Kidney (tissue), 14 donors: ENCODE results near the gene CR2. TPM values are rescaled to one million over a fixed set of nuclear protein-coding genes. Genes with fewer than 3 reads are reported as not detected.

Source experiments
- DNase-seq, 5 donors: peaks; one replicate each; pipeline ENCODE4 v3.0.0-alpha.2; 2013 to 2020
- FAIRE-seq: peaks from 2 replicates; lab custom pipeline; 2012; peaks lifted over from hg19 to GRCh38; lab: Jason Lieb, UNC
- H3K27ac ChIP-seq, 2 donors: one replicate each; pipeline ENCODE4 v1.7.0; 2013; ENCODE audit warnings: low read depth in 2 of 2, low read length in 2 of 2, inconsistent platforms in 1 of 2
- H3K27me3 ChIP-seq: one replicate; pipeline ENCODE4 v1.7.1; 2013; ENCODE audit warnings: low read length, inconsistent platforms; ENCODE audit not compliant: control insufficient read depth, insufficient read depth
- H3K36me3 ChIP-seq, 3 donors: one replicate each; pipeline versions ENCODE4 v1.7.0 to v1.7.1; 2013; ENCODE audit warnings: low read length in 3 of 3, control low read depth in 1 of 3, inconsistent platforms in 1 of 3; ENCODE audit not compliant: insufficient read depth in 3 of 3, control insufficient read depth in 2 of 3
- H3K4me1 ChIP-seq, 3 donors: one replicate each; pipeline versions ENCODE4 v1.7.0 to v1.7.1; 2013; ENCODE audit warnings: low read length in 3 of 3, inconsistent platforms in 1 of 3, low read depth in 1 of 3; ENCODE audit not compliant: control insufficient read depth in 2 of 3, insufficient read depth in 2 of 3
- H3K4me3 ChIP-seq, 3 donors: one replicate each; pipeline versions ENCODE4 v1.7.0 to v1.8.1; 2013; ENCODE audit warnings: low read length in 3 of 3, control low read depth in 1 of 3, inconsistent platforms in 1 of 3
- H3K9ac ChIP-seq, 3 donors: one replicate each; pipeline versions ENCODE4 v1.7.0 to v1.7.1; 2013; ENCODE audit warnings: low read length in 3 of 3, control low read depth in 1 of 3, inconsistent platforms in 1 of 3
- H3K9me3 ChIP-seq, 3 donors: one replicate each; pipeline versions ENCODE4 v1.7.0 to v1.7.1; 2013; ENCODE audit warnings: low read length in 3 of 3, control low read depth in 1 of 3, inconsistent platforms in 1 of 3; ENCODE audit not compliant: control insufficient read depth in 2 of 3, insufficient read depth in 1 of 3
- intact Hi-C: fragments of 100-400 bp; cut with DNase I; formaldehyde crosslinking; loops from one replicate; pipeline ENCODE4 v1.11.1; 2022
- polyA plus RNA-seq: library from polyadenylated mRNA; stranded (reverse); fragments of 350-450 nt; fragmentation: Illumina TruSeq; extraction: RNeasy Lipid Tissue Mini Kit (QIAGEN cat#74804); gene quantifications from one replicate; pipeline ENCODE4 v1.2.3, GENCODE V29; 2014; ENCODE audit warnings: low read depth, low replicate concordance; ENCODE audit not compliant: insufficient read depth
- total RNA-seq: library from RNA; stranded (reverse); fragmentation: NEBNext Ultra II Directional; extraction: Animal tissue kit (Norgen Biotek cat#: 25700); gene quantifications from one replicate; pipeline ENCODE4 v1.2.1, GENCODE V29; 2021
- TF ChIP-seq, protein P1 (sequence below): IDR thresholded peaks from 3 replicates; pipeline ENCODE4 v1.5.1; 2012; ENCODE audit warnings: mild to moderate bottlenecking, moderate library complexity, borderline replicate concordance; ENCODE audit not compliant: insufficient read depth; ENCODE audit errors: extremely low read depth
- donor health status: control.
- donor health status: control.
- donor health status: control.
- donor health status: control.
- donor health status: control.
- donor health status: DM: yes; HTN: yes; CAD: no.
- donor health status: Normal renal cell carcinoma (clear cell type).

Gene CR2
- total and polyA plus RNA-seq, 2 donors from 2014 or later, result 0.28 to 0.98 TPM

DNA sequence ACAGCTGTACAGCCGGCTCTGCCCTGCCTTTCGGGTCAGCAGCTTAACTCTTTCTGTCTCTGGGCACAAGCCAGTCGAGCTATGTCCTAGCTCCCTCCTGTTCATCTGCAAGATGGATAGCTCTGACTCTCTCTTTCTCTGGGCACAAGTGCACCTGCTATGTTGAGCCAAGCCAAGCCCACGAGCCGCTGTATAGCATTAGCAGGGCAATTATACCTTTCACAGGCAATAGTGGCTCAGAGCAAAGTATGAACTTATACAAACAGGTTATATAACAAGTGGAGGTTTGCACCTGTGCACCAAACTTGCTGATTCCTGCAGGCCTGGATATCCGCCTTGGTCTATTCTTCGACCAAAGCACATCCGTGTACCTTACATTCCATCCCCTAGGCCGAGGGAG lies 33.0 kb upstream of the CR2 start:
- no peak overlapping the region for H3K9ac ChIP-seq
- H3K36me3 ChIP-seq, result no peaks in the 10 kb centered on the region
- no peaks in the 10 kb centered on the region for H3K27me3 ChIP-seq
- TF ChIP-seq, protein P1, sequence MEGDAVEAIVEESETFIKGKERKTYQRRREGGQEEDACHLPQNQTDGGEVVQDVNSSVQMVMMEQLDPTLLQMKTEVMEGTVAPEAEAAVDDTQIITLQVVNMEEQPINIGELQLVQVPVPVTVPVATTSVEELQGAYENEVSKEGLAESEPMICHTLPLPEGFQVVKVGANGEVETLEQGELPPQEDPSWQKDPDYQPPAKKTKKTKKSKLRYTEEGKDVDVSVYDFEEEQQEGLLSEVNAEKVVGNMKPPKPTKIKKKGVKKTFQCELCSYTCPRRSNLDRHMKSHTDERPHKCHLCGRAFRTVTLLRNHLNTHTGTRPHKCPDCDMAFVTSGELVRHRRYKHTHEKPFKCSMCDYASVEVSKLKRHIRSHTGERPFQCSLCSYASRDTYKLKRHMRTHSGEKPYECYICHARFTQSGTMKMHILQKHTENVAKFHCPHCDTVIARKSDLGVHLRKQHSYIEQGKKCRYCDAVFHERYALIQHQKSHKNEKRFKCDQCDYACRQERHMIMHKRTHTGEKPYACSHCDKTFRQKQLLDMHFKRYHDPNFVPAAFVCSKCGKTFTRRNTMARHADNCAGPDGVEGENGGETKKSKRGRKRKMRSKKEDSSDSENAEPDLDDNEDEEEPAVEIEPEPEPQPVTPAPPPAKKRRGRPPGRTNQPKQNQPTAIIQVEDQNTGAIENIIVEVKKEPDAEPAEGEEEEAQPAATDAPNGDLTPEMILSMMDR, result no peak
- H3K9me3 ChIP-seq, result no peaks in the 10 kb centered on the region
- FAIRE-seq (no peak), DNase-seq (no peak)
- H3K27ac ChIP-seq, result no peak overlapping the region
- no peaks in the 10 kb centered on the region for H3K4me1 ChIP-seq
- H3K4me3 ChIP-seq, result no peak overlapping the region
- intact Hi-C loops, result no loop called here

DNA sequence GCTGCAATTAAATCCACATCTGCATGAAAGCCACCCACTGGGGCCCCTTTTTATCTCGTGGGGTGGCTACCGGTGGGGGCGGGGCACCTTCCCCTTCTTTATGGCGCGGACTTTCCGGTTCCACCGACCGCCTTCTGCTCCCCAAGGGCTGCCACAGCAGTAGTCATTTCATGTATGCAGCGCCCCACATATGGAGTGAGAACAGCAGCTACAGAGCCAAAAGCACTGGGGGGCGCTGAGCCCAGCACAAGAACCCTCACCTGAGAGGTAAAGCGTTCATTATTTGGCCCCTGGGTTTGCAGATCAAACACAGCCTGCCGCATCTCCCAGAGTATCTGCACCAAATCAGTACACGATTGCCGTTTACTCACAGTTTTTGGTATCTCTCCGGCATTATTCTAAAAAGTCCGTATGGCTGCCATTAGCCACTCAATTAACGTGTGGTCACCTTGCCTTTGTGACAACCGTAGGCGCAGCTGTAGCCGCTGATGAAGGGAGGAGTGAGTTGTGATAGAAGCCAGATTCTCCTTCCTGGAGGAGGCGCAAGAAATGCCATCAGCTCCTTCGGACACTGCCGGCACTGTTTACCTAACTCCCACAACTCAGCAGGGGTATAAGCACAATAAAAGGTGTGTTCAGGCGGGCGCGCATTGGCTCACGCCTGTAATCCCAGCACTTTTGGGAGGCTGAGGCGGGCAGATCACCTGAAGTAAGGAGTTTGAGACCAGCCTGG lies 30.4 kb upstream of the CR2 start:
- Histone ChIP-seq H3K4me1 (no peaks in the 10 kb centered on the region), H3K27ac (no peak overlapping the region), H3K9me3 (no peaks in the 10 kb centered on the region), H3K36me3 (no peaks in the 10 kb centered on the region), H3K9ac (no peak overlapping the region), H3K27me3 (no peaks in the 10 kb centered on the region), H3K4me3 (no peak overlapping the region)
- FAIRE-seq (no peak), DNase-seq (peak in 2 of 5 donors; percentile 1 to 13)
- TF ChIP-seq, protein P1, result no peak
- intact Hi-C loops, result no loop called here

DNA sequence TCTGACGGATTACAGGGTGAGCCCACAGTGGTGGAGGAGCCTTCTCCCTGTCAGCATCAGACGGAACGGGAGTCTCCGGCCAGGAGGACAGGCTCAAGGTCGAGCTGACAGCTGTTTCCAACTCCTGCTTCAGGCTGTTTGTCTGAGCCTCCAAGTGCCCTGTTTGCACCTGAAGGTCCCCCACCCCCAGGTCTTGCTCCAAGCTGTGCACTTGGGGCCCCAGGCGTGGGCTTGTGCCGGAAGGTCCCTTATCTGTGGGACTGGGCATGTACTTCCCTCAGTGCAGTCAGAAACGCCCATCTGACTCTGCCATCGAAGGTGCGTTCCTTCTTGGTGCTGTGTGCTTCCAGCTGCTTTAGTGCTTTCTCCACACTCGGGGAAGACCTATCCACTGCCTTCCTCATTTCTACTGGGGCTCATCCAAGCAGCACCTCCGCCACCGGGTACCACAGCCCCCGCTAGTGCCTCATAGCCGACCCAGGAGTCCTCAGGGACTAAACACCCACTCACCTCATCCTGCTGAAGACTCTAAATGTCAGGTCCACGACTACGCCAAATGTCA lies 29.5 kb upstream of the CR2 start:
- peak in 1 of 5 donors; percentile 53 for DNase-seq
- Histone ChIP-seq H3K9me3 (no peaks in the 10 kb centered on the region), H3K27ac (no peak overlapping the region), H3K36me3 (no peaks in the 10 kb centered on the region), H3K27me3 (no peaks in the 10 kb centered on the region), H3K9ac (no peak overlapping the region), H3K4me3 (no peak overlapping the region), H3K4me1 (no peaks in the 10 kb centered on the region)
- TF ChIP-seq, protein P1, result no peak
- intact Hi-C loops, result no loop called here
- FAIRE-seq, result no peak
